ENCODE results near the gene CRYAB. TPM values are rescaled to one million over a fixed set of nuclear protein-coding genes. Genes with fewer than 3 reads are reported as not detected.

The CRYAB gene
- total and polyA plus RNA-seq, 9 donors, result 22.7 to 301 (median 72.5) TPM

DNA sequence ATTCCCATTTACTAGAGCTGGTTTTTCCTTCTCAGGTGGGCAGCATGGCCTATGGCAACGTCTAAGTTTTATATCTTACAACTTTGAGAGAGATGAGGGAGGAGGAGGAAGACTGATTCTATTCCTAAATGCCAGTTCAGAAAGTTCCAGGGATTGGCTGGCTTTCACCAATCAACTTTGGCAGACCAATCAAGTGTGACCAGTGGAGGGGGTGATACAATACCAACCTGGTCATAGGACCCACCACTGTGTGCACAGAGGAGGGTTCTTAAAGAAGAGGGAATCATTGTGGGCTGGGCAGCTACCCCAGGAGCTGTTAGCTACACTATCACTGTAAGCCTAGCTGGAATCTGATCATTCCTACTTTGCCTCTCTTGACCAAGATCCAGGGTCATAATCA lies 33.6 kb upstream of the CRYAB start:
- TF ChIP-seq EP300 (IDR thresholded peaks at IDR 0.05) (no peak), POLR2A (IDR thresholded peaks at IDR 0.05) (no peak)
- TF ChIP-seq, protein P1, sequence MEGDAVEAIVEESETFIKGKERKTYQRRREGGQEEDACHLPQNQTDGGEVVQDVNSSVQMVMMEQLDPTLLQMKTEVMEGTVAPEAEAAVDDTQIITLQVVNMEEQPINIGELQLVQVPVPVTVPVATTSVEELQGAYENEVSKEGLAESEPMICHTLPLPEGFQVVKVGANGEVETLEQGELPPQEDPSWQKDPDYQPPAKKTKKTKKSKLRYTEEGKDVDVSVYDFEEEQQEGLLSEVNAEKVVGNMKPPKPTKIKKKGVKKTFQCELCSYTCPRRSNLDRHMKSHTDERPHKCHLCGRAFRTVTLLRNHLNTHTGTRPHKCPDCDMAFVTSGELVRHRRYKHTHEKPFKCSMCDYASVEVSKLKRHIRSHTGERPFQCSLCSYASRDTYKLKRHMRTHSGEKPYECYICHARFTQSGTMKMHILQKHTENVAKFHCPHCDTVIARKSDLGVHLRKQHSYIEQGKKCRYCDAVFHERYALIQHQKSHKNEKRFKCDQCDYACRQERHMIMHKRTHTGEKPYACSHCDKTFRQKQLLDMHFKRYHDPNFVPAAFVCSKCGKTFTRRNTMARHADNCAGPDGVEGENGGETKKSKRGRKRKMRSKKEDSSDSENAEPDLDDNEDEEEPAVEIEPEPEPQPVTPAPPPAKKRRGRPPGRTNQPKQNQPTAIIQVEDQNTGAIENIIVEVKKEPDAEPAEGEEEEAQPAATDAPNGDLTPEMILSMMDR (IDR thresholded peaks at IDR 0.05), result no peak
- H3K9me3 ChIP-seq, result no peaks in the 10 kb centered on the region
- DNase-seq, result no peak
- H3K27ac ChIP-seq, result peak overlapping the region in 1 of 2 donors; percentile 12
- H3K27me3 ChIP-seq, result no peaks in the 10 kb centered on the region
- intact Hi-C loops (cut with DNase I), result no loop called here
- no peak overlapping the region for H3K4me3 ChIP-seq
- WGBS, 3 donors, result 45 to 56% (median 47%) methylated on average over 1 of the region's 1 CpG
- peaks cover 8% of the 10 kb centered on the region for H3K4me1 ChIP-seq (ENCODE audit: insufficient read depth)
- H3K36me3 ChIP-seq, result no peaks in the 10 kb centered on the region

DNA sequence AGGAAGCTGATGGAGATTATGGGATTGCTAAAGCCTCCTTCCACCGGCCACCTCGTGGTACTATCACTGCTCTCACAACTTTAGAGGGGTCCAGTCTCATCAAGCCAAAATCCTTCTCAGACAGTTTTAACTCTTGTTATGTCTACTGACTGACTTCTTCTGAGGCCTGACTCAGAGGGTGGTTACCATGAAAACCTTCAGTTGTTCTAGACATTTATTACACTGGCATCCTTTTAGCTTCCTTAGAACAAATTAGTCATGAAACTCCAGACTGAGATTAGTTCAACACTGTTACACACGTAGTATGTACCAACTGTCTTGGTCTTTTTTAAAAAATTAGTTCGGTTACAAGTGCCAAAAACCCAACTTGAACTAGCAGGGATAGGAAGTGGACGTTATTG lies 33.1 kb upstream of the CRYAB start:
- Histone ChIP-seq H3K27me3 (no peaks in the 10 kb centered on the region), H3K4me1 (ENCODE audit: insufficient read depth) (peaks cover 6% of the 10 kb centered on the region), H3K4me3 (no peak overlapping the region), H3K27ac (peak overlapping the region in 1 of 2 donors; percentile 12), H3K9me3 (no peaks in the 10 kb centered on the region), H3K36me3 (no peaks in the 10 kb centered on the region)
- TF ChIP-seq, protein P1 (IDR thresholded peaks at IDR 0.05), result no peak
- intact Hi-C loops (cut with DNase I), result no loop called here
- 13 to 21% (median 20%) methylated on average over 5 of the region's 5 CpGs for WGBS, 3 donors
- DNase-seq, result no peak

DNA sequence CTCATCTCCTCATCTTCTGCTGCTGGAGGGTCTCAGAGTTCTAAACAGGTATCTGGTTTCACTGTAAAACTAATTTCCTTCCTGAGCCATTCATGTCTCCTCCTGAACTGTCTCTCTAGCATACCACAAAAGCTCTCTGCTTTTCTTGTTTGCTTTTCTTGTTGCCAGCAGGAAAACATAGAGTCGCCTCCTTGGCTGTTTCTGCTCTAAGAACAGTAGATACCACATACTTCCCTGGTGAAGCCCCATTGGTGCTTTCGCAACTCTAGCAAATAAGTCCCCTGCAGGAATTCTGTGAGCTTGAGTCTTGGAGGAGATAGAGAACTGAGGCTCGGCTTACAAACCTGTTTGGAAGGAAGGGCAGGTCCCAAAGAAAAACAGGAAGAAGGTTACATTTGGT lies 32.6 kb upstream of the CRYAB start:
- peaks cover 3% of the 10 kb centered on the region for H3K4me1 ChIP-seq (ENCODE audit: insufficient read depth)
- WGBS, 3 donors, result 11 to 37% (median 13%) methylated on average over 3 of the region's 3 CpGs
- intact Hi-C loops (cut with DNase I), result no loop called here

DNA sequence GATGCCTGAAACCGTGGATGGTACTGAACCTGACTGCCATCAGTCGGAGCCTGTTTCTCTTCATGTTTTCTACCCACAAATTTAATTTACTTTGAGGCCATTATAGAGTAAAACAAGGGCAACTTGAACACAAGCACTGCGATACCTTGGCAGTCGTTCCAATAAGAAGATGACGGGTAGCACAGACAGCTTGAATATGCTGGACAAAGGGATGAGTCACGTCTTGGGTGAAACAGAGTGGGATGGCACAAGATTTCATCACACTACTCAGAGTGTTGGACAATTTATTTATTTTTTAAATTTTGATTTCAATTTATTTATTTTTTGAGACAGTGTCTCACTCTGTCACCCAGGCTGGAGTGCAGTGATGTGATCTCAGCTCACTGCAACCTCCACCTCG lies 31.3 kb upstream of the CRYAB start:
- Histone ChIP-seq H3K4me1 (ENCODE audit: insufficient read depth) (peaks cover 5% of the 10 kb centered on the region), H3K4me3 (no peak overlapping the region), H3K27me3 (no peaks in the 10 kb centered on the region), H3K36me3 (no peaks in the 10 kb centered on the region), H3K27ac (no peak overlapping the region), H3K9me3 (no peaks in the 10 kb centered on the region)
- TF ChIP-seq, protein P1 (IDR thresholded peaks at IDR 0.05), result no peak
- TF ChIP-seq EP300 (IDR thresholded peaks at IDR 0.05) (no peak), POLR2A (IDR thresholded peaks at IDR 0.05) (no peak)
- intact Hi-C loops (cut with DNase I), result no loop called here
- DNase-seq, result no peak
- 94 to 95% (median 94%) methylated on average over 7 of the region's 7 CpGs for WGBS, 3 donors

More for the DNA sequence above, 32.6 kb upstream of the CRYAB start:
- peak overlapping the region in 1 of 2 donors; percentile 12 for H3K27ac ChIP-seq
- no peak for TF ChIP-seq EP300 (IDR thresholded peaks at IDR 0.05)
- TF ChIP-seq, protein P1 (IDR thresholded peaks at IDR 0.05), result no peak
- TF ChIP-seq POLR2A (IDR thresholded peaks at IDR 0.05), result no peak
- no peaks in the 10 kb centered on the region for H3K27me3 ChIP-seq
- no peak for DNase-seq
- no peaks in the 10 kb centered on the region for H3K9me3 ChIP-seq
- no peak overlapping the region for H3K4me3 ChIP-seq
- H3K36me3 ChIP-seq, result no peaks in the 10 kb centered on the region

DNA sequence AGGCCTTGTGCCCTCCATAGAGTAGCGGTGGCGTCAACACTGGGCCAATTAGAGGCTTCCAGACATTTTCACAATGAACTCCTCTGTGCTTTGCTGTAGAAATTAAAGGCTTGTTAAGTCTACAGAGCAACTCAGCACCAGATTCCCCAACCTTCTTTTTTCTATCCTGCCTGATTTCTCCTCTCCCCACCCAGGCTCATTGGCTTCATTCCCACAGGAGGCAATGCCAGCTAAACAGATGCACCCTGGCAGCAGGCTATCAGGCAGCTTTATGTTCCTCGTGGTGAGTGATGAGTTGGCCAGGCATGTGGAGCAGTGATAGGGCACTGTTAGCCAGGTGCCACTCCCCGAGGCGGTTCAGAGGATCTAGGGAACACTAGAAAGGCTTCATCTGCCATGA lies 30.4 kb upstream of the CRYAB start:
- H3K27ac ChIP-seq, result no peak overlapping the region
- H3K27me3 ChIP-seq, result no peaks in the 10 kb centered on the region
- TF ChIP-seq EP300 (IDR thresholded peaks at IDR 0.05) (no peak), POLR2A (IDR thresholded peaks at IDR 0.05) (no peak)
- TF ChIP-seq, protein P1 (IDR thresholded peaks at IDR 0.05), result no peak
- H3K4me3 ChIP-seq, result no peak overlapping the region
- H3K9me3 ChIP-seq, result no peaks in the 10 kb centered on the region
- intact Hi-C loops (cut with DNase I), result no loop called here
- WGBS, 3 donors, result 81 to 91% (median 81%) methylated on average over 5 of the region's 5 CpGs
- no peaks in the 10 kb centered on the region for H3K36me3 ChIP-seq
- H3K4me1 ChIP-seq (ENCODE audit: insufficient read depth), result peaks cover 5% of the 10 kb centered on the region
- no peak for DNase-seq

Data from ovary (tissue), 9 donors.